ENCODE data around the gene LAMC2. TPM values are rescaled to one million over a fixed set of nuclear protein-coding genes. Genes with fewer than 3 reads are reported as not detected.

LAMC2 gene
- total RNA-seq, 2 donors from 2014 or later = not detected

GRCh38 chr1:183248989-183249691 is 63.1 kb downstream of the LAMC2 start:
- Mint-ChIP-seq H3K4me3 (no peak overlapping the region), H3K36me3 (ENCODE audit: low read depth) (no peaks in the 10 kb centered on the region), H3K27me3 (peaks cover 39% of the 10 kb centered on the region), H3K27ac (no peak overlapping the region), H3K4me1 (no peaks in the 10 kb centered on the region)
- H3K9me3 ChIP-seq (ENCODE audit: control insufficient read depth, low read length, poor library complexity, severe bottlenecking) = no peaks in the 10 kb centered on the region
- no peak for DNase-seq
- ATAC-seq = no peak

- no peak overlapping the region for H3K27ac Mint-ChIP-seq
- no peak overlapping the region for H3K4me3 Mint-ChIP-seq
- DNase-seq = no peak
- no peak for ATAC-seq
- H3K9me3 ChIP-seq (ENCODE audit: control insufficient read depth, low read length, poor library complexity, severe bottlenecking) = no peaks in the 10 kb centered on the region
- H3K4me1 Mint-ChIP-seq = no peaks in the 10 kb centered on the region
- no peaks in the 10 kb centered on the region for H3K36me3 Mint-ChIP-seq (ENCODE audit: low read depth)
- H3K27me3 Mint-ChIP-seq = peaks cover 38% of the 10 kb centered on the region
Observed at GRCh38 chr1:183249941-183250452, 63.9 kb downstream of the LAMC2 start.

- Mint-ChIP-seq H3K36me3 (ENCODE audit: low read depth) (no peaks in the 10 kb centered on the region), H3K4me3 (no peak overlapping the region), H3K27me3 (peaks cover 27% of the 10 kb centered on the region), H3K4me1 (no peaks in the 10 kb centered on the region), H3K27ac (no peak overlapping the region)
- ATAC-seq = no peak
- DNase-seq = no peak
- H3K9me3 ChIP-seq (ENCODE audit: control insufficient read depth, low read length, poor library complexity, severe bottlenecking) = peaks cover 3% of the 10 kb centered on the region
Observed at GRCh38 chr1:183251101-183251958, 65.3 kb downstream of the LAMC2 start.

- Mint-ChIP-seq H3K27ac (no peak overlapping the region), H3K27me3 (peaks cover 25% of the 10 kb centered on the region), H3K4me1 (no peaks in the 10 kb centered on the region), H3K4me3 (no peak overlapping the region), H3K36me3 (ENCODE audit: low read depth) (no peaks in the 10 kb centered on the region)
- ATAC-seq (no peak), DNase-seq (no peak)
- H3K9me3 ChIP-seq (ENCODE audit: control insufficient read depth, low read length, poor library complexity, severe bottlenecking) = peaks cover 3% of the 10 kb centered on the region
Observed at GRCh38 chr1:183251959-183252450, 65.9 kb downstream of the LAMC2 start.

GRCh38 chr1:183255073-183255472 is 69.0 kb downstream of the LAMC2 start:
- DNase-seq (no peak), ATAC-seq (no peak)
- no peaks in the 10 kb centered on the region for H3K36me3 Mint-ChIP-seq (ENCODE audit: low read depth)
- H3K27ac Mint-ChIP-seq = no peak overlapping the region
- H3K4me1 Mint-ChIP-seq = no peaks in the 10 kb centered on the region
- H3K9me3 ChIP-seq (ENCODE audit: control insufficient read depth, low read length, poor library complexity, severe bottlenecking) = peaks cover 3% of the 10 kb centered on the region
- H3K27me3 Mint-ChIP-seq = peaks cover 30% of the 10 kb centered on the region
- no peak overlapping the region for H3K4me3 Mint-ChIP-seq

DNA sequence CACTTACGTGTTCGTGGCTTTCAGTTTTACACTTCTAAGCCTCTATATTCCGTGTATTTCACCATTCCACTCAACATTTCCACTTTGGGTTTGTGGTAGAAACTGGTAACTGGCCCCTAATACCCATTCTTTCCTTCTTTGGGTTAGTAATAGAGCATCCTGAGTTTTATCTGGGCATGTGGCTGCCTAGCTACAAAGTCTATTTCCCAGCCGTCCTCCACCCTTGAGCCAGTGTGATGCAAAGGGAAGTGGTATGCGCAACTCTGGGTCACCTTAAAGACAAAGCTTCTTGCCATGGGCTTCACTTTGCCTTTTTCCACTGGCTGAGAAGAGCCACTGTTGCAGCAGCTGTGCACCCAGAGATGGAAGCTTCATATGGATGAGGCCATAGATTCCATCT is 73.9 kb downstream of the LAMC2 start:
- no peak overlapping the region for H3K27ac Mint-ChIP-seq
- H3K36me3 Mint-ChIP-seq (ENCODE audit: low read depth) = no peaks in the 10 kb centered on the region
- H3K9me3 ChIP-seq (ENCODE audit: control insufficient read depth, low read length, poor library complexity, severe bottlenecking) = peaks cover 3% of the 10 kb centered on the region
- H3K27me3 Mint-ChIP-seq = peaks cover 54% of the 10 kb centered on the region
- H3K4me3 Mint-ChIP-seq = no peak overlapping the region
- DNase-seq (no peak), ATAC-seq (no peak)
- no peaks in the 10 kb centered on the region for H3K4me1 Mint-ChIP-seq

DNA sequence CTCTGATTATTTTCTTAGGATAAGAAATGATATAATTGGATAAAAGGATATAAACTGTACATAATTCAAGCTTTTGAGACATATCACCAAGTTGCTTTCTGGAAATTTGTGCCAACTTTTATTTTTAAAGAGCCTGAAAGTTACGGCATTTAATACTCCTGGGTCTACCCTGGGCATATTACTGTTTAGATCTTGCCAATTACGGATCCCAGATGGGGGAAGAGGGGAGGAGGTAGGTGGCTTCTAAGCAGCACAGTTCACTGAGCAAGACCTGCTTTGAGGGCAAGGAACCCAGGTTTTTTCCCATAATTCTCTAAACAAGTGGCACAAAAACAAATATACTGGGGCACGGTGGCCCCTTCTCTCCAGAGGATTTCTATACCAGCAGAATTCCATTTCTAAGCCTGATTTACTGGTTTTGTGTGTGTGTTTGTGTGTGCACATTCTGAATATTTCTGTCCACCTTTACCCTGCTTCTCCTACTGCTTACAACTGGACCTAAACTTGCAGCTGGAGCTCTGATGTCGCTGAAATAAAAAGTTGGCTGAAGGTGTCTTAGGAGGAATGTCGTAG is 76.7 kb downstream of the LAMC2 start:
- DNase-seq (no peak), ATAC-seq (no peak)
- H3K36me3 Mint-ChIP-seq (ENCODE audit: low read depth) = no peaks in the 10 kb centered on the region
- peaks cover 58% of the 10 kb centered on the region for H3K27me3 Mint-ChIP-seq
- no peaks in the 10 kb centered on the region for H3K4me1 Mint-ChIP-seq
- no peak overlapping the region for H3K4me3 Mint-ChIP-seq
- no peaks in the 10 kb centered on the region for H3K9me3 ChIP-seq (ENCODE audit: control insufficient read depth, low read length, poor library complexity, severe bottlenecking)
- no peak overlapping the region for H3K27ac Mint-ChIP-seq

DNA sequence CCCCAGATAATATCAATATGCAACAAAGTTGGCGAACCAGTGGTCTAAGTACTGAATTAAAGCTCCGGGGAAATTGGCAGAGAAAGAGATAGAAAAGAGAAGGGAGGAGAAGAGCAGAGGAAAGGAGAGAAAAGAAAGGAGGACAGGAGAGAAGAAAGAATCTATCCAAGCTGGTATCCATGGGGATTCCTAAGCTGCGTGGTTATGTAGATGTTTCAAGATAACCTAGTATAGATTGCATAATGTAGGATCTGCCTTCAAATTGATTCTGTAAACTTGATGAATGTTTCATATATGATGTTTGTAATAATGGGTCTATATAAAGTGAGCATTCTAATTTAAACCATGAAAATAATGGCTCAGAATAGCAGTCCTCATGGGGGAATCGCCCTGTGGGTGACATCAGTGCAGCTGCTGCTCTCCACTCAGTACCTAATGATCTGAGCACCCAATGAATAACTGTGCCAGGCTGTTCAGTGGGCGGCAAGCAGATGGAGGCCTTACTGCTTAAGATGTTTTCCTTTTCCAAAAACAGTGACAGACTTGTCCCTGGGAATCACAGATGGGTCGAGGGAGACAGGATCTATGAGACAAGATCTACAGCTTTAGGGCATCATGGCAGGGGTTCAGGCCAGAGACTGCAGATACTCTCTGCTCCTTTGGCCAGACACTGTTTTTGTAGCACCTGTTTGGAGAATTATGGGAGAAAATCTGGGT is 78.0 kb downstream of the LAMC2 start:
- no peaks in the 10 kb centered on the region for H3K4me1 Mint-ChIP-seq
- ATAC-seq = no peak
- H3K9me3 ChIP-seq (ENCODE audit: control insufficient read depth, low read length, poor library complexity, severe bottlenecking) = no peaks in the 10 kb centered on the region
- H3K36me3 Mint-ChIP-seq (ENCODE audit: low read depth) = no peaks in the 10 kb centered on the region
- no peak overlapping the region for H3K4me3 Mint-ChIP-seq
- H3K27me3 Mint-ChIP-seq = peaks cover 50% of the 10 kb centered on the region
- no peak overlapping the region for H3K27ac Mint-ChIP-seq
- DNase-seq = no peak

- Mint-ChIP-seq H3K27ac (no peak overlapping the region), H3K36me3 (ENCODE audit: low read depth) (no peaks in the 10 kb centered on the region), H3K4me3 (no peak overlapping the region), H3K27me3 (peaks cover 38% of the 10 kb centered on the region), H3K4me1 (no peaks in the 10 kb centered on the region)
- H3K9me3 ChIP-seq (ENCODE audit: control insufficient read depth, low read length, poor library complexity, severe bottlenecking) = no peaks in the 10 kb centered on the region
- ATAC-seq = no peak
- DNase-seq = no peak
Observed at GRCh38 chr1:183267646-183268431, 81.8 kb downstream of the LAMC2 start.

DNA sequence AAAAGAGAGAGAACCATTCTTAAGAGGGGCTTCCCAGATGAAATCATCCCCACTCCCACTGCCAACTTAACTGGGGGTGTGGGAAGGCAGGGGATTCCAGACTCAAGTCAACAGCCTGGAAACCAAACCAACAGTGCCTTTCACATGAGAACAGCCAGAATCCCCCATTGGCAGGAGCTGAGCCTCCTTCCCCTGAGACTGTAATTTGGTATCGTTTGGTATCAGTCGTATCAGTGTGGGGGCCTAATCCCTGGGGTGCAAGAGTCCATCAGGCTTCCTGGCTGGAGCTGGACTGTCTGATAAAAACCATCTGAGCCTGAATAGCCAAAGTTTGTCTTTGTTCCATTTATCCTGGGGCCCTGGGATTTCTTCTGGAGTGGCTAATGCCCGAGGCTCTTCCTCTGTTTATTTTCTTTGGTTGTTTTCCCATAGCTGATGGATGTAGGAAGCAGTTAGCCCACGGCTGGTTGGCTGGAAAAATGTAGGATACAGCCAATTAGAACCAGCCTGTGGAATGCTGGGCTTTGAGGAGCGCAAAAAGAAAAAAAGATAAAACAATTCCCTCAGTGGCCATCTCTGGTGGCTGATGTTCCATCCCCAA is 84.6 kb downstream of the LAMC2 start:
- DNase-seq = no peak
- Mint-ChIP-seq H3K4me3 (no peak overlapping the region), H3K27me3 (peaks cover 25% of the 10 kb centered on the region), H3K27ac (no peak overlapping the region), H3K36me3 (ENCODE audit: low read depth) (no peaks in the 10 kb centered on the region), H3K4me1 (no peaks in the 10 kb centered on the region)
- H3K9me3 ChIP-seq (ENCODE audit: control insufficient read depth, low read length, poor library complexity, severe bottlenecking) = no peaks in the 10 kb centered on the region
- no peak for ATAC-seq

- Mint-ChIP-seq H3K4me3 (no peak overlapping the region), H3K27ac (no peak overlapping the region), H3K27me3 (peaks cover 17% of the 10 kb centered on the region), H3K36me3 (ENCODE audit: low read depth) (no peaks in the 10 kb centered on the region), H3K4me1 (no peaks in the 10 kb centered on the region)
- DNase-seq = no peak
- ATAC-seq = no peak
- H3K9me3 ChIP-seq (ENCODE audit: control insufficient read depth, low read length, poor library complexity, severe bottlenecking) = no peaks in the 10 kb centered on the region
Observed at GRCh38 chr1:183272390-183272848, 86.4 kb downstream of the LAMC2 start.

DNA sequence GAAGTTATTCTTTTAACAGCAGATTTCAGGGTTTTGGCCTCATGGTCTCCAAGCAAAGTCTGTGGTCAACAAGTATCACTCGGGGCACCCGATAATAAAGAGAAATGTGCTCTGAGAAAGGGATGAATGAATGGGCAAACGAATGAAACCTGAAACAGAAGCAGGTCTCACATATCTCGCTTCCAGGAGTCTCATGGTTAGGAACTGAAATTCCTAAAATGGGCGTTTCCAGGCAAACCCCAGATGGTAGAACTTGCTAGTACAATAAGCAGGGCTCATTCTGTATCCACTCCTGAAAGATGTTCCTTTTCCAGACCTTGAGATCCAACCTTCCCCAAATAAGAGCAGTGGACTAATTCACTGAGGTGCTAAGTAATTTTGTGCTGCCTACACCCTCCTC is 87.2 kb downstream of the LAMC2 start:
- DNase-seq = no peak
- no peaks in the 10 kb centered on the region for H3K36me3 Mint-ChIP-seq (ENCODE audit: low read depth)
- peaks cover 18% of the 10 kb centered on the region for H3K27me3 Mint-ChIP-seq
- no peak overlapping the region for H3K4me3 Mint-ChIP-seq
- no peaks in the 10 kb centered on the region for H3K9me3 ChIP-seq (ENCODE audit: control insufficient read depth, low read length, poor library complexity, severe bottlenecking)
- ATAC-seq = no peak
- H3K27ac Mint-ChIP-seq = no peak overlapping the region
- H3K4me1 Mint-ChIP-seq = no peaks in the 10 kb centered on the region

All from T-helper 17 cell (primary cell).